NT2/D1 (cell line): ENCODE results near the gene ATP6V0C.

Experiments used
- YY1 ChIP-seq: IDR thresholded peaks from 2 replicates; pipeline ENCODE4 v1.6.1; 2011; ENCODE audit not compliant: insufficient read length, insufficient read depth
- ZNF274 ChIP-seq: IDR thresholded peaks from 2 replicates; pipeline ENCODE4 v1.6.1; 2011; ENCODE audit warnings: mild to moderate bottlenecking, low read depth, low read length

DNA sequence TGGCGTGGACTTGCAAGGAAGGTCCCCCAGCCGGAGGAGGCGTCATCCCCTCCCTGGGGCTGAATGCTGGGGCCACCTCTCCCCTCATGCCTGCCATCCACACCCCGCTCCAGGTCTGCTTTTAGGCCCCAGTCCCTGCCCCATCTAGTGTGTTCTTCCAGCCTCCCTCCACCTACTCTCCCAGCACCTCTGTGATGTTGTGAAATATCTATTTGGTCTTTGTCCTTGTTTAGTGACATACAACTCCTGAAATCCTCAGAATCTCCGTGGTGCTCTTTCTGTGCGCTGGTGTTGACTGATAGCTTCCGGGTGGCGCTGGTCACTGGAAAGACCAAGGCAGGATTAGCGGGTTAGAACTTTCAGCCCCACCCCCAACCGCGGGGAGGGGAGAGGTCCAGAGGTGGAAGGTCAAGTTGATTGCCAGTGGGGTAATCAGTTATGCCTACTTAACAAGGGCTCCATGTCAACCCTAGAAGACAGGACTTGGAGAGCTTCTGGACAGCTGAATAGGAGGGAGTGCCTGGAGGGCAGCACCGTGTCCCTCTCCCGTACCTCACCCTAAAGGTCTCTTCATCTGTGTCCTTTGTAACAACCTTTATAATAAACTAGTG is 28.7 kb upstream of the ATP6V0C start:
- TF ChIP-seq YY1 (no peak), ZNF274 (no peak)
